K562 (cell line): Measurements from ENCODE around the gene SLC4A2. TPM values are rescaled to one million over a fixed set of nuclear protein-coding genes. Genes with fewer than 3 reads are reported as not detected.

ENCODE experiments used
- ATAC-seq: fragments of 200-7000 bp; cut with Tn5 transposase; 3 replicates; pipeline ENCODE4 v1.9.1; 2020; ENCODE audit warnings: moderate library complexity
- BruUV-seq: library from RNA; stranded (reverse); fragments of 400-500 nt; replicated peaks from 2 replicates; lab custom pipeline; 2021; lab: Mats Ljungman, UMichigan
- CTCF ChIA-PET: fragments of 300-600 bp; formaldehyde crosslinking; extraction: SDS; loops from one replicate; lab custom pipeline; 2021; ENCODE audit warnings: low intra/inter-chr PET ratio; lab: Yijun Ruan, JAX
- POLR2A ChIA-PET: fragments of 300-600, 350-650 bp; sonication (Branson Sonifier 250); formaldehyde crosslinking; extraction: SDS; loops from one replicate; lab custom pipeline; 2021; ENCODE audit warnings: antibody characterized with exemption, inconsistent platforms; lab: Yijun Ruan, JAX
- DNase-seq, 4 experiments: peaks; one replicate each; pipeline versions ENCODE4 v3.0.0 to v3.0.0-alpha.2; 2011 to 2018; ENCODE audit warnings: low spot score in 3 of 4, mixed read lengths in 3 of 4; ENCODE audit errors: extremely low read depth in 1 of 4
- FAIRE-seq: peaks from 2 replicates; lab custom pipeline; 2011; peaks lifted over from hg19 to GRCh38; lab: Jason Lieb, UNC
- H2AFZ ChIP-seq: 2 replicates; pipeline ENCODE4 v1.6.0; 2011; ENCODE audit warnings: low read depth, low read length, control low read depth, inconsistent platforms
- H3K27ac ChIP-seq: fragments of 200-600 bp; 3 replicates; pipeline ENCODE4 v1.8.0; 2011; ENCODE audit warnings: low read depth, mild to moderate bottlenecking, control low read depth, inconsistent platforms, low read length, moderate library complexity, mixed read lengths; ENCODE audit errors: extremely low read depth
- H3K27me3 ChIP-seq, 2 experiments: fragments of 300-600 bp in 1 of 2; 2 replicates in 1 of 2; 3 replicates in 1 of 2; pipeline versions ENCODE4 v1.6.0 to v1.8.0; 2011; ENCODE audit warnings: inconsistent platforms in 2 of 2, low read length in 2 of 2, mild to moderate bottlenecking in 1 of 2, mixed read lengths in 1 of 2, moderate library complexity in 1 of 2; ENCODE audit not compliant: control insufficient read depth in 2 of 2, insufficient read depth in 2 of 2
- H3K36me3 ChIP-seq: fragments of 300-600 bp; 3 replicates; pipeline ENCODE4 v1.8.0; 2011; ENCODE audit warnings: mild to moderate bottlenecking, low read length, inconsistent platforms; ENCODE audit not compliant: control insufficient read depth, insufficient read depth
- H3K4me1 ChIP-seq, 2 experiments: fragments of 200-600 bp in 1 of 2; replicated peaks in 1 of 2; 2 replicates in 1 of 2; 3 replicates in 1 of 2; pipeline versions ENCODE4 v1.5.1 to v1.8.0; 2011; ENCODE audit warnings: inconsistent platforms in 2 of 2, low read length in 2 of 2, mild to moderate bottlenecking in 1 of 2, mixed read lengths in 1 of 2, moderate library complexity in 1 of 2; ENCODE audit not compliant: control insufficient read depth in 2 of 2, insufficient read depth in 2 of 2
- H3K4me2 ChIP-seq: 2 replicates; pipeline ENCODE4 v1.6.1; 2011; ENCODE audit warnings: low read length, control low read depth, inconsistent platforms, mixed read lengths; ENCODE audit not compliant: insufficient read depth
- H3K4me3 ChIP-seq: fragments of 200-600 bp; sonication (generic), shearing (Covaris generic); 2 replicates; pipeline ENCODE4 v1.5.1; 2016; ENCODE audit warnings: control low read depth, inconsistent platforms
- H3K79me2 ChIP-seq: fragments of 200-600 bp; 3 replicates; pipeline ENCODE4 v1.8.0; 2011; ENCODE audit warnings: low read length, inconsistent platforms; ENCODE audit not compliant: control insufficient read depth, insufficient read depth
- H3K9ac ChIP-seq, 2 experiments: 2 replicates each; pipeline versions ENCODE4 v1.6.0 to v1.6.1; 2011; ENCODE audit warnings: low read depth in 2 of 2, low read length in 2 of 2, control low read depth in 1 of 2, inconsistent platforms in 1 of 2, mild to moderate bottlenecking in 1 of 2, mixed read lengths in 1 of 2; ENCODE audit not compliant: insufficient read depth in 1 of 2
- H3K9me1 ChIP-seq: one replicate; pipeline ENCODE4 v1.6.0; 2011; ENCODE audit warnings: inconsistent platforms, mild to moderate bottlenecking, low read length, moderate library complexity; ENCODE audit not compliant: control insufficient read depth, insufficient read depth
- H3K9me3 ChIP-seq: replicated peaks from 2 replicates; pipeline ENCODE4 v1.5.1; 2011; ENCODE audit warnings: low read depth, low read length, inconsistent platforms; ENCODE audit not compliant: control insufficient read depth, insufficient read depth
- H4K20me1 ChIP-seq: replicated peaks from 2 replicates; pipeline ENCODE4 v1.6.1; 2011; ENCODE audit warnings: low read length, inconsistent platforms, mixed read lengths; ENCODE audit not compliant: control insufficient read depth, insufficient read depth
- BCL6 ChIP-seq: fragments of 250-450 bp; sonication (Bioruptor Pico); IDR thresholded peaks from 2 replicates; pipeline ENCODE4 v1.4.0; 2020
- CHD4 ChIP-seq: fragments of 200-600 bp; sonication (generic); IDR thresholded peaks from 3 replicates; pipeline ENCODE4 v1.6.1; 2012; ENCODE audit warnings: low read depth, mild to moderate bottlenecking, mixed read lengths, low read length, inconsistent platforms; ENCODE audit not compliant: insufficient read depth, insufficient replicate concordance, poor library complexity, severe bottlenecking
- MAFG ChIP-seq: fragments of 450-650 bp; conservative IDR thresholded peaks from 2 replicates; pipeline ENCODE4 v1.6.1; 2016; ENCODE audit warnings: missing genetic modification characterization, missing compliant biosample characterization
- MTA2 ChIP-seq: fragments of 450-650 bp; IDR thresholded peaks from 2 replicates; pipeline ENCODE4 v1.6.1; 2016; ENCODE audit warnings: low read depth
- MTA3 ChIP-seq: fragments of 450-650 bp; formaldehyde crosslinking; IDR thresholded peaks from 2 replicates; pipeline ENCODE4 v1.6.1; 2017; ENCODE audit warnings: mild to moderate bottlenecking, borderline replicate concordance
- NFIC ChIP-seq: fragments of 450-650 bp; IDR thresholded peaks from 2 replicates; pipeline ENCODE4 v1.6.1; 2017; ENCODE audit warnings: mild to moderate bottlenecking, inconsistent platforms
- POLR2G ChIP-seq: fragments of 200-400 bp; formaldehyde crosslinking; IDR thresholded peaks from 2 replicates; pipeline ENCODE4 v1.6.1; 2017; ENCODE audit warnings: low read depth, mild to moderate bottlenecking, antibody characterized with exemption, low read length, moderate library complexity
- SMC3 ChIP-seq: conservative IDR thresholded peaks from 2 replicates; pipeline ENCODE4 v1.6.1; 2011; ENCODE audit warnings: low read depth, low read length, improper control_type of control experiment; ENCODE audit not compliant: insufficient read depth
- ZC3H4 ChIP-seq: sonication (generic); formaldehyde crosslinking; IDR thresholded peaks from 2 replicates; pipeline ENCODE4 v1.9.0; 2021; ENCODE audit warnings: missing genetic modification reagents, borderline replicate concordance
- ZNF253 ChIP-seq: fragments of 250-450 bp; sonication (Bioruptor Pico); conservative IDR thresholded peaks from 2 replicates; pipeline ENCODE4 v1.6.1; 2021; ENCODE audit warnings: mild to moderate bottlenecking
- ZNF584 ChIP-seq: fragments of 200-800 bp; sonication (Bioruptor generic); IDR thresholded peaks from 2 replicates; pipeline ENCODE4 v1.6.1; 2016; ENCODE audit warnings: low read depth, mild to moderate bottlenecking, missing genetic modification characterization, missing compliant biosample characterization
- WGBS: fragments of 100-300 bp; shearing (Covaris generic); methylation state at CpG from one replicate; pipeline ENCODE4 v1.1.6; 2016; ENCODE audit warnings: low coverage, mixed read lengths; ENCODE audit not compliant: insufficient coverage; ENCODE audit errors: missing lambda C conversion rate; 5-methylcytosine and 5-hydroxymethylcytosine counted together
- in situ Hi-C: fragments of 300-500 bp; cut with MboI; formaldehyde crosslinking; loops from 4 replicates; pipeline ENCODE4 v1.15.0; 2018; ENCODE audit warnings: inconsistent platforms, mixed read lengths
- intact Hi-C: fragments of 100-400 bp; cut with micrococcal nuclease; formaldehyde crosslinking; loops from 2 replicates; pipeline ENCODE4 v1.14.2; 2022
- polyA plus RNA-seq, 8 experiments: library from polyadenylated mRNA; depleted of rRNA in 4 of 8; stranded (reverse) in 5 of 8; unstranded in 3 of 8; fragments of >200 nt; fragmentation: Nextera tagmentation in 2 of 8; fragmentation: Illumina TruSeq in 1 of 8; extraction: Ambion mirVana in 2 of 8; extraction: Trizol in 1 of 8; gene quantifications; 2 replicates each; pipeline versions ENCODE4 v1.2.1 to v1.2.3, GENCODE V29; 2011 to 2014; ENCODE audit warnings: inconsistent platforms in 1 of 8, missing spikeins in 1 of 8
- total RNA-seq, 7 experiments: library from RNA; depleted of rRNA in 6 of 7; stranded (reverse); fragments of >200 nt in 6 of 7; fragmentation: Illumina TruSeq in 2 of 7; extraction: Trizol in 2 of 7; gene quantifications; 2 replicates each; pipeline versions ENCODE4 v1.2.1 to v1.2.3, GENCODE V29; 2011 to 2021; ENCODE audit warnings: low replicate concordance in 1 of 7
- TF ChIP-seq, protein P1 (sequence below): fragments of 250-450 bp; sonication (Bioruptor Pico); IDR thresholded peaks from 2 replicates; pipeline ENCODE4 v1.5.0; 2021; ENCODE audit warnings: mild to moderate bottlenecking, moderate library complexity
- TF ChIP-seq, protein P2 (sequence below): sonication (generic); formaldehyde crosslinking; IDR thresholded peaks from 2 replicates; pipeline ENCODE4 v1.8.1; 2023; ENCODE audit warnings: mild to moderate bottlenecking, missing genetic modification reagents

The SLC4A2 gene
- total and polyA plus RNA-seq, 9 of the 15 experiments (the other 6 are each of a cell fraction or from before 2014, with no cell fraction given), result 11.4 to 375 (median 130) TPM

DNA sequence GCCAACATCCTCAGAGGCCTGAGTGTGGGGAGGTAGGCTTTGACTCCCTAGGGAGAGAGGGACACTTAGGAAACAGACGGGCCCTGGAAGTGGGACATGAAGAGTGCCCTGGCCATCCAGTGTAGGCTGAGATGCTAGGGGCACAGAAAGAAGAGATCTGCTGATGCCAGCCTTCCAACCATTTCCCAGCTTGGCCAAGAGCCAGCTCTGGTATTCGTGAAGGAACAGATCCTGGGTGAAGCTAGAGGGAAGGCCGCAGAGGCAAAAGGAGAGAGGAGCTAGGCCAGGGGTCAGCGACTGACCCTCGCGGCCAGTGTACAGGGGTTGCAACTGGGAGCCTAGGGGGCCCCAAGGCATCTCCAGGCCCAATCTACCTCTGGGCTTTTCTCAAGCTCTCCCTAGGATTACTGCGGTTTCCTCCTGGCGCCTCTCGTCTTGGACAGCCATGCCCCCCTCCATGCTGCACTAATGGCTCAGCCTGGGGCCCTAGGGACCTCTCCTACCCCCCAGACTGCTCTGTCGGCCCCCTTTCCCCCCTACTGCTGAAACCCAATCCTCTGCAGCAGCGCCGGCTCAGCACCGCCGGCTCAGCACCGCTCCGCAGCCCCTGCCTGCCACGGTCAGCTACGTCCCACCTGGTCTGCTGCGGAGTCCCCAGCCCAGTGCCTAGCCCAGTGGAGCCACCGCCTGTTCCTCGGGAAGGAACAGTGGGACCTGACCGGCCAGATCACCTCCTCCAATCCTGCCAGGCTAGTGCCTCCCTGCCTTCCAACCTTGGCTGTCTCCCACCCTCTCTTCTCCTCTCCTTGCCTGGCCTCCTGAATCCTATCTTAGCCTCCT, 11.2 kb upstream of the SLC4A2 start, which contains the start of gene ASIC3:
TSS of gene ASIC3 (plus strand) at position 556 of the 840 bp plus-strand sequence. CDS start 355 bp downstream, outside the sequence.
- Histone ChIP-seq H3K4me1 (peaks cover under 1 to 57% of the 10 kb centered on the region in 2 experiments; a peak in 3 of 5 replicates), H3K9me3 (no peaks in the 10 kb centered on the region), H2AFZ (no peak within 1 kb of the TSS), H3K36me3 (peaks cover 18% of the 10 kb centered on the region), H3K4me2 (no peak within 1 kb of the TSS), H3K27ac (no peak within 1 kb of the TSS), H3K27me3 (no peaks in the 10 kb centered on the region), H4K20me1 (no peaks in the 10 kb centered on the region; the same call in 1 of the 2 replicates), H3K9me1 (no peaks in the 10 kb centered on the region), H3K9ac (peak within 1 kb of the TSS in 1 of 2 experiments; percentile 68; a peak in 2 of 4 replicates), H3K4me3 (no peak within 1 kb of the TSS), H3K79me2 (no peaks in the 10 kb centered on the region)
- WGBS, result 71% methylated on average over 21 of the region's 22 CpGs
- CTCF ChIA-PET, result no interaction called here
- TF ChIP-seq MTA3, result no peak
- TF ChIP-seq CHD4, result no peak
- TF ChIP-seq ZC3H4, result no peak
- TF ChIP-seq, protein P1, sequence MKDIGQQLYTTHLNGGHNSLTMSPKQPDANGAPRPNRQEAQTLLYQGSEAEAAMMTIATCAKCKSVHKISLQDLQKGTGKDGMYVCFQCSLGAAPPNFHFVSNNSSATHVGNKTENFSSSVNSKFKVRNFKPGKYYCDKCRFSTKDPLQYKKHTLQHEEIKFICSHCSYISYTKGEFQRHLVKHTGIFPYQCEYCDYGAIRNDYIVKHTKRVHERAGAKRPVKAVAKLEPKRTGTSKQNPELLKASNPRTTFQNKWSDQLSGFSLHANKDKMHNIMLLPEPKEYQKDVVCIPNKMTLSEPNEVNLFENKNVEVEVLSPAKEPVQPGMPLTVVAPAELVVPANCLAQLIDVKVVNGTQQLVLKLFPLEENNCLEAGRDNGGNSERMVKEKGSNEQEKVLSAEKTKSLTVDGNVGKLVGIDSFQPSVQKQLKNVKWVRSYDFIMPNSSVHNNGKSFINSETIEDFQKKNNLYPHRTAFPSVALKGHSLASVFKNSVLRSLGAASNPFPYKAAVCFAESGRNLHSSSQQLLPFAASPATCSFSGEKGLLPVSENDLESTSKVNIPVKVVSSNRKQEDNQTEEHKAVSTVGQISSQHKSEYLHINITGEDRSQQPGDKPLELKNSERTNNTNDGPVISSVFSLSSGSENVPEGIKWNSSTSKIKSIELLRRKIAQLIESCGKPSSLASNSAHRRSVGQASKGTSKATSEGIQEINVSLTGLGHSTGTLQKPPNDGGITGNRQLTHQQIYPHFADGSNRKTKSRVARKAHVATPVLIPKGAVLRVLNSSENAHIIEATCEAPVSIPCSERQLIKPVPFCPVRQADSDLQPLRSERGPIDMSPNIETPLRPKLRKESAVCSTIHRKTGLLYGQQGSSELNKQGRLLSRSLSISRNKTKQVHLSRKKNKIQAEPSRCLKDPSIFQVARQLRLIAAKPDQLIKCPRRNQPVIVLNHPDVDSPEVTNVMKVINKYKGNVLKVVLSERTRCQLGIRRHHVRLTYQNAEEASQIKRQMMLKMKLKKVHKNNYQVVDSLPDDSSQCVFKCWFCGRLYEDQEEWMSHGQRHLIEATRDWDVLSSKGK (CRISPR knock-in tag), result no peak
- TF ChIP-seq POLR2G, result 0 out of 2 replicates have a peak, but pooled peaks have one; percentile 56
- TF ChIP-seq, protein P2, sequence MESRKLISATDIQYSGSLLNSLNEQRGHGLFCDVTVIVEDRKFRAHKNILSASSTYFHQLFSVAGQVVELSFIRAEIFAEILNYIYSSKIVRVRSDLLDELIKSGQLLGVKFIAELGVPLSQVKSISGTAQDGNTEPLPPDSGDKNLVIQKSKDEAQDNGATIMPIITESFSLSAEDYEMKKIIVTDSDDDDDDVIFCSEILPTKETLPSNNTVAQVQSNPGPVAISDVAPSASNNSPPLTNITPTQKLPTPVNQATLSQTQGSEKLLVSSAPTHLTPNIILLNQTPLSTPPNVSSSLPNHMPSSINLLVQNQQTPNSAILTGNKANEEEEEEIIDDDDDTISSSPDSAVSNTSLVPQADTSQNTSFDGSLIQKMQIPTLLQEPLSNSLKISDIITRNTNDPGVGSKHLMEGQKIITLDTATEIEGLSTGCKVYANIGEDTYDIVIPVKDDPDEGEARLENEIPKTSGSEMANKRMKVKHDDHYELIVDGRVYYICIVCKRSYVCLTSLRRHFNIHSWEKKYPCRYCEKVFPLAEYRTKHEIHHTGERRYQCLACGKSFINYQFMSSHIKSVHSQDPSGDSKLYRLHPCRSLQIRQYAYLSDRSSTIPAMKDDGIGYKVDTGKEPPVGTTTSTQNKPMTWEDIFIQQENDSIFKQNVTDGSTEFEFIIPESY (CRISPR knock-in tag), result 0 out of 2 replicates have a peak, but pooled peaks have one; percentile 18
- TF ChIP-seq BCL6 (CRISPR knock-in tag), result no peak
- no peak for TF ChIP-seq MTA2
- no peak for TF ChIP-seq SMC3
- no peak for TF ChIP-seq ZNF584 (CRISPR knock-in tag)
- TF ChIP-seq MAFG, result no peak
- peak; percentile 78 for TF ChIP-seq NFIC
- no peak for TF ChIP-seq ZNF253 (CRISPR knock-in tag)
- no TSS peak for BruUV-seq
- intact Hi-C loops, result no loop called here
- peak in 2 of 4 experiments; percentile 11 to 17 for DNase-seq
- in situ Hi-C loops, result no loop called here
- POLR2A ChIA-PET, result interaction anchor here (0.7 to 3.1 kb wide), 4 partner anchors 9 to 72 kb away, joined by 3 to 23 read pairs (median 4); no protein-coding TSS in a partner anchor
- no peak for ATAC-seq
- no peak for FAIRE-seq
